Common myeloid progenitor, CD34-positive (primary cell): ENCODE data around the gene AFG3L2.

Experiments
- CTCF ChIA-PET: fragments of 350-600 bp; sonication (Branson Sonifier 250); formaldehyde crosslinking; loops from one replicate; lab custom pipeline; 2021; ENCODE audit warnings: antibody characterized with exemption; lab: Charles Lee
- POLR2A ChIA-PET: fragments of 350-600 bp; sonication (Branson Sonifier 250); formaldehyde crosslinking; loops from one replicate; lab custom pipeline; 2021; ENCODE audit warnings: antibody characterized with exemption; lab: Charles Lee
- DNase-seq, 3 donors: peaks; one replicate each; pipeline versions ENCODE4 v3.0.0 to v3.0.0-alpha.2; 2013
- H3K27ac ChIP-seq, 2 experiments: 1 replicate in 1 of 2; 2 replicates in 1 of 2; pipeline ENCODE4 v1.7.0; 2013; ENCODE audit warnings: inconsistent platforms in 2 of 2, low read length in 2 of 2, mild to moderate bottlenecking in 2 of 2, low read depth in 1 of 2, moderate library complexity in 1 of 2; ENCODE audit not compliant: severe bottlenecking in 2 of 2, insufficient read depth in 1 of 2, poor library complexity in 1 of 2
- H3K27me3 ChIP-seq, 5 experiments: replicated peaks in 2 of 5; 1 replicate in 3 of 5; 2 replicates in 2 of 5; pipeline versions ENCODE4 v1.6.1 to v1.7.0; 2013; ENCODE audit warnings: low read length in 4 of 5, mild to moderate bottlenecking in 2 of 5, moderate library complexity in 2 of 5, inconsistent platforms in 1 of 5; ENCODE audit not compliant: insufficient read depth in 5 of 5, control insufficient read depth in 4 of 5
- H3K36me3 ChIP-seq, 4 experiments: 1 replicate in 2 of 4; 2 replicates in 2 of 4; pipeline versions ENCODE4 v1.6.1 to v1.7.0; 2013; ENCODE audit warnings: low read length in 3 of 4, control low read depth in 1 of 4, mild to moderate bottlenecking in 1 of 4; ENCODE audit not compliant: control insufficient read depth in 4 of 4, insufficient read depth in 4 of 4
- H3K4me1 ChIP-seq, 4 experiments: 1 replicate in 3 of 4; 2 replicates in 1 of 4; pipeline versions ENCODE4 v1.6.1 to v1.7.1; 2013; ENCODE audit warnings: low read length in 3 of 4, mild to moderate bottlenecking in 3 of 4, control low read depth in 1 of 4, inconsistent platforms in 1 of 4, moderate library complexity in 1 of 4; ENCODE audit not compliant: control insufficient read depth in 4 of 4, insufficient read depth in 4 of 4; ENCODE audit errors: control extremely low read depth in 1 of 4
- H3K4me3 ChIP-seq, 7 experiments: 1 replicate in 4 of 7; 2 replicates in 3 of 7; pipeline versions ENCODE4 v1.5.1 to v1.7.0; 2013; ENCODE audit warnings: mild to moderate bottlenecking in 7 of 7, low read length in 6 of 7, moderate library complexity in 6 of 7, inconsistent platforms in 2 of 7, low read depth in 2 of 7, control low read depth in 1 of 7; ENCODE audit not compliant: insufficient read depth in 4 of 7, control insufficient read depth in 1 of 7; ENCODE audit errors: extremely low read depth in 1 of 7
- H3K9me3 ChIP-seq, 5 experiments: 1 replicate in 4 of 5; 2 replicates in 1 of 5; pipeline versions ENCODE4 v1.6.1 to v1.7.1; 2013; ENCODE audit warnings: low read length in 4 of 5, mild to moderate bottlenecking in 2 of 5, inconsistent platforms in 1 of 5, low read depth in 1 of 5, moderate library complexity in 1 of 5; ENCODE audit not compliant: control insufficient read depth in 4 of 5, insufficient read depth in 2 of 5; ENCODE audit errors: control extremely low read depth in 1 of 5
- WGBS: methylation state at CpG from one replicate; pipeline ENCODE4 v1.1.5; 2013; ENCODE audit not compliant: insufficient coverage; 5-methylcytosine and 5-hydroxymethylcytosine counted together

Gene AFG3L2

GRCh38 chr18:12287684-12288402, 89.2 kb downstream of the AFG3L2 start:
- peaks cover 0 to 20% (median 14%) of the 10 kb centered on the region in 4 experiments for H3K4me1 ChIP-seq
- no peaks in the 10 kb centered on the region for H3K9me3 ChIP-seq
- peak overlapping the region in 6 of 7 experiments; percentile 29 to 69 (median 50) for H3K4me3 ChIP-seq
- no peak overlapping the region for H3K27ac ChIP-seq
- 3% methylated on average over 37 of the region's 41 CpGs for WGBS
- CTCF ChIA-PET: interaction anchor here (1.0 to 3.3 kb wide), 6 partner anchors 9 to 40 kb away, joined by 3 to 15 read pairs (median 10); no protein-coding TSS in a partner anchor
- peak in 2 of 3 donors; percentile 21 to 44 for DNase-seq
- POLR2A ChIA-PET: no interaction called here
- peaks cover 6 to 48% (median 23%) of the 10 kb centered on the region in 5 experiments for H3K27me3 ChIP-seq
- H3K36me3 ChIP-seq: no peaks in the 10 kb centered on the region

GRCh38 chr18:12287131-12287681, 89.8 kb downstream of the AFG3L2 start:
- POLR2A ChIA-PET: no interaction called here
- Histone ChIP-seq H3K36me3 (no peaks in the 10 kb centered on the region), H3K9me3 (no peaks in the 10 kb centered on the region), H3K4me1 (peaks cover 0 to 20% (median 14%) of the 10 kb centered on the region in 4 experiments), H3K27me3 (peaks cover 6 to 54% (median 23%) of the 10 kb centered on the region in 5 experiments), H3K4me3 (peak overlapping the region in 3 of 7 experiments; percentile 54 to 69 (median 62)), H3K27ac (no peak overlapping the region)
- WGBS: 22% methylated on average over 31 of the region's 37 CpGs
- DNase-seq: no peak
- CTCF ChIA-PET: interaction anchor here (0.7 to 3.3 kb wide), 5 partner anchors 10 to 41 kb away, joined by 3 to 15 read pairs (median 7); no protein-coding TSS in a partner anchor

- no CpG with 5 or more reads among the region's 1 CpG for WGBS
- no peaks in the 10 kb centered on the region for H3K36me3 ChIP-seq
- no peaks in the 10 kb centered on the region for H3K9me3 ChIP-seq
- DNase-seq: no peak
- no peak overlapping the region for H3K27ac ChIP-seq
- H3K4me1 ChIP-seq: peaks cover 0 to 22% (median 12%) of the 10 kb centered on the region in 4 experiments
- CTCF ChIA-PET: interaction anchor here (1.1 to 1.3 kb wide), 3 partner anchors 9 to 108 kb away, joined by 3 to 6 read pairs (median 3); no protein-coding TSS in a partner anchor
- peaks cover 3 to 38% (median 18%) of the 10 kb centered on the region in 5 experiments for H3K27me3 ChIP-seq
- POLR2A ChIA-PET: no interaction called here
- H3K4me3 ChIP-seq: no peak overlapping the region
These were observed 93.4 kb downstream of the AFG3L2 start for GRCh38 chr18:12283666-12284065.

DNA sequence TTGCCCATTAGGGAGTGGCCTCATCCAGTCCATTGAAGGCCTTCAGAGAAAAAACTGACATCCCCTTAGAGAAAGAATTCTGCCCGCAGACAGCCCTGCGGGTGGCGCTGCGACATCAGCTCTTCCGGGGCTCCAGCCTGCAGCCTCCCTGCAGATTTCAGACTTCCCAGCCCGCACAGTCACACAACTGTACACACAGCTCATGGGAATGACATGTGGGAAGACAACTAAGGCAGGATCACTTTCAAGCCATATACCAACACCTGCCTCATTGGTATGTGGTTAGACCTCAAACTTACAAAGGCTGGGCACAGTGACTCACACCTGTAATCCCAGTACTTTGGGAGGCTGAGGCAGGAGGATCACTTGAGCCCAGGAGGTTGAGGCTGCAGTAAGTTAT, 93.8 kb downstream of the AFG3L2 start:
- Histone ChIP-seq H3K27ac (no peak overlapping the region), H3K9me3 (no peaks in the 10 kb centered on the region), H3K36me3 (no peaks in the 10 kb centered on the region), H3K4me1 (peaks cover 0 to 22% (median 13%) of the 10 kb centered on the region in 4 experiments), H3K4me3 (no peak overlapping the region), H3K27me3 (peaks cover 3 to 34% (median 14%) of the 10 kb centered on the region in 5 experiments)
- CTCF ChIA-PET: interaction anchor here (1.3 to 1.5 kb wide), 2 partner anchors 9 to 108 kb away, joined by 3 to 6 read pairs; no protein-coding TSS in a partner anchor
- no peak for DNase-seq
- POLR2A ChIA-PET: no interaction called here
- WGBS: 88% methylated on average over 6 of the region's 6 CpGs

DNA sequence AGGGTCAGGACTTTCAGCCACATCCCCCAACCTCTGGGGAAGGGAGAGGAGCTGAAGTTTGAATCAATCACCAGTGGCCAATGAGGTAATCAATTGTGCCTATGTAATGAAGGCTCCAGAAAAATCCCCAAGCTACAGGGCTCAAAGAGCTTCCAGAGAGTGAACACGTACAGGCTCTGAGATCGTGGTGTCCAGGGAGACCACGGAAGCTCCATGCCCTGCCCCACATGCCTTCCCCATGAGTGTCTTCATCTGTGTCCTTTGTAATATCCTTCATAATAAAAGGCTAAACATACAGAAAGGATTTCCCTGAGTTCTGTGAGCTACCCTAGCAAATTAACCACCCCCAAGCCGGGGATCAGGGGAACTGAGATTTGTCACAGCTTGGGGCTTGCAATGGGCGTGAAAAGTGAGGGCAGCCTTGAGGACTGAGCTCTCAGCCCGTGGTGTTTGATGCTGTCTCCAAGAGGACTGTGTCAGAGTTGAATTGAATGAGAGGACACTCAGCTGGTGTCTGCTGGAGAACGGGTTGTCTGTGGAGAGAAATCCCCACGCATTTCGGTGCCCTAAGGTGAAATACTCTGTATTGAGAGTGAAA, 94.5 kb downstream of the AFG3L2 start:
- CTCF ChIA-PET: interaction anchor here (1.3 to 1.5 kb wide), 3 partner anchors 8 to 109 kb away, joined by 3 to 8 read pairs (median 6); no protein-coding TSS in a partner anchor
- Histone ChIP-seq H3K4me3 (no peak overlapping the region), H3K27me3 (peaks cover 3 to 27% (median 7%) of the 10 kb centered on the region in 5 experiments), H3K9me3 (no peaks in the 10 kb centered on the region), H3K36me3 (no peaks in the 10 kb centered on the region), H3K4me1 (peaks cover 0 to 20% (median 8%) of the 10 kb centered on the region in 4 experiments), H3K27ac (no peak overlapping the region)
- 98% methylated on average over 6 of the region's 9 CpGs for WGBS
- POLR2A ChIA-PET: no interaction called here
- no peak for DNase-seq

GRCh38 chr18:12281861-12282260, 95.2 kb downstream of the AFG3L2 start:
- H3K27me3 ChIP-seq: peaks cover 3 to 20% (median 6%) of the 10 kb centered on the region in 5 experiments
- H3K27ac ChIP-seq: no peak overlapping the region
- no peak for DNase-seq
- WGBS: no CpG with 5 or more reads among the region's 1 CpG
- H3K9me3 ChIP-seq: no peaks in the 10 kb centered on the region
- H3K4me3 ChIP-seq: no peak overlapping the region
- ChIA-PET CTCF (interaction anchor here (1.5 kb wide), 2 partner anchors 8 to 10 kb away, joined by 6 to 8 read pairs; no protein-coding TSS in a partner anchor), POLR2A (no interaction called here)
- H3K36me3 ChIP-seq: no peaks in the 10 kb centered on the region
- H3K4me1 ChIP-seq: peaks cover 0 to 16% (median 4%) of the 10 kb centered on the region in 4 experiments
